GM19395 (cell line): ENCODE measurements around the gene PCDHGB7.
A peak's percentile ranks its signal among the peaks of the same experiment; 100 is the strongest.
"Not testable (repeated sequence)": the region's sequence is repeated elsewhere in the genome, so short reads cannot be mapped to it uniquely, and the experiment has no call there.

Experiments used
- ATAC-seq: cut with Tn5 transposase; IDR thresholded peaks from one replicate; pipeline ENCODE4 v1.9.1; 2021; ENCODE audit warnings: mild to moderate bottlenecking, moderate library complexity; ENCODE audit not compliant: unreplicated experiment

Gene PCDHGB7

GRCh38 chr5:141422742-141423291, 5.3 kb downstream of the PCDHGB7 start:
- ATAC-seq, result no peak

DNA sequence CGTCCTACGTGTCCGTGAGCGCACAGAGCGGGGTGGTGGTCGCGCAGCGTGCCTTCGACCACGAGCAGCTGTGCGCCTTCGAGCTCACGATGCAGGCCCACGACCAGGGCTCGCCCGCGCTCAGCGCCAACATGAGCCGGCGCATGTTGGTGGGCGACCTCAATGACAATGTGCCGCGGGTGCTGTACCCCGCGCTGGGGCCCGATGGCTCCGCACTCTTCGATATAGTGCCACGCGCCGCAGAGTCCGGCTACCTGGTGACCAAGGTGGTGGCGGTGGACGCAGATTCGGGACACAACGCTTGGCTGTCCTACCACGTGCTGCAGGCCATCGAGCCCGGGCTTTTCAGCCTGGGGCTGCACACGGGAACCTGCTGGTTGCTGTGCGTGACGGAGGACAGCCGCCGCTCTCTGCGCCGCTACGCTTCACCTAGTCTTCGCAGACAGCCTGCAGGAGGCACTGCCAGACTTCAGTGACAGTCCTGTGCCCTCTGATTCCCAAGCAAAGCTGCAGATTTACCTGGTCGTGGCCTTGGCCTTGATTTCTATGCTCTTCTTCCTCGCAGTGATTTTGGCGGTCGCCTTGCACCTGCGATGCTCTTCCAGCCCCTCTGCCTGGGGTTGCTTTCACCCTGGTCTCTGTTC, 10.4 kb downstream of the PCDHGB7 start:
- no peak for ATAC-seq

- ATAC-seq, result peak; percentile 85
These were observed 13.0 kb downstream of the PCDHGB7 start, which contains the start of gene PCDHGA12 for GRCh38 chr5:141430332-141431113. Gene PCDHGA12, plus strand, starts transcription at chr5:141430507. Its CDS starts 253 bp downstream, at chr5:141430760.

- ATAC-seq, result peak; percentile 65
These were observed 13.8 kb downstream of the PCDHGB7 start for GRCh38 chr5:141431286-141431685.

GRCh38 chr5:141432308-141432707, 14.8 kb downstream of the PCDHGB7 start:
- not testable (repeated sequence) for ATAC-seq

GRCh38 chr5:141432726-141433125, 15.2 kb downstream of the PCDHGB7 start:
- ATAC-seq, result not testable (repeated sequence)

GRCh38 chr5:141434006-141434405, 16.5 kb downstream of the PCDHGB7 start:
- ATAC-seq, result no peak

DNA sequence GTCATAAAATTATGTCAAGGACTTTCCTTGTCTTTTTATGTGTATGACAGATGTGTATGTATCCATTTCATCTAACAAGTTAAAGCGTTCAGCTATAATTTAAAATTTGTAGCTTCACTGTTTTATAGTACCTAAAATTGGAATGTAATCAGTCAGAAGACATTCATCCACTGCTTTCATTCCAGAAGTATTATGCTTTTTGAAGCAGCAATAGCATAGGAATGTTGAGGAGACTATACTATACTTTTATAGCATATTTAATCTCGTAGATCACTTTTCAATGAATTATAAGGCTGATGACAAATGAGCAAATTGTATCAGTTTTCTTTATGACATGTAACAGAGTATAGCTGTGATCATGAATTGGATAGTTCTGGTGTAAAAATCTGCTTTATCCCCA, 19.7 kb downstream of the PCDHGB7 start:
- ATAC-seq, result no peak

- ATAC-seq, result no peak
These were observed 22.1 kb downstream of the PCDHGB7 start for GRCh38 chr5:141439411-141440141.

DNA sequence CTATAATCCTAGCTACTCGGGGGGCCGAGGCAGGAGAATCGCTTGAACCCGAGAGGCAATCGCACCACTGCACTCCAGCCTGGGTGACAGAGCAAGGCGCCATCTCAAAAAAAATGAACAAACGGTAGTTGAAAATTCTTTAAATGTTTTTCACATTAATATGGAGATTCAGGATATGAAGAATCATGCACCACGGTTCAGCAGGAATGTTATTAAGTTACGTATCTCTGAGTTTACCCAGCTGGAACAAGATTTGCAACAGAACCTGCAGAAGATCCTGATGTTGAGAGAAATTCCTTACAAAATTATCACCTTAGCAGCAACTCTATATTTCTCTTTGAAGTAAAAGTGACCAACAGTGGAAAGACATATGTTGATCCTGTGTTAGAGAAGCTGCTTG, 22.9 kb downstream of the PCDHGB7 start:
- no peak for ATAC-seq

- no peak for ATAC-seq
These were observed 24.2 kb downstream of the PCDHGB7 start for GRCh38 chr5:141441571-141442170.

DNA sequence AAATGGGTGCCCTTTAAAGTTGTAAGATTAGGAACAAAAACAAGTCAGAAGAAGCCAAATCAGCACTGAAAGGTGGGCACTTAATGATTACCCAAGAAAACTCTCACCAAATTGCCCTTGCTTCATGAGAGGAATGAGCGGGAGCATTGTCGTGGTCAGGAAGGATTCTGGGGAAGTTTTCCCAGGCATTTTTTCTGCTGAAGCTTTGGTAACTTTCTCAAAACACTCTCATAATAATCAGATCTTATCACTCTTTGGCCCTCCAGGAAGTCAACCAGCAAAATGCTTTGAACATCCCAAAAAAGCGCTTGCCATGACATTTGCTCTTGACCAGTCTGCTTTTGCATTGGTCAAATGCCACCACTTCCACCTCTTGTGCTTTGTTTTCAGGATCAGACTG, 47.9 kb downstream of the PCDHGB7 start:
- no peak for ATAC-seq
